Stimulated activated CD4-positive, alpha-beta T cell treated with anti-CD3 and anti-CD28 coated beads, TNF-alpha, amount 100 ng/mL, for 1 hour (primary cell): Measurements from ENCODE around the gene SIL1.
"Not testable (repeated sequence)": the region's sequence is repeated elsewhere in the genome, so short reads cannot be mapped to it uniquely, and the experiment has no call there.

Source experiments
- DNase-seq, 3 donors: peaks; one replicate each; pipeline ENCODE4 v3.0.0-alpha.2; 2020; ENCODE audit warnings: low read depth in 3 of 3, low spot score in 1 of 3

Gene SIL1

GRCh38 chr5:139113892-139114291 lies 84.3 kb downstream of the SIL1 start:
- no peak for DNase-seq

GRCh38 chr5:139112362-139112761 lies 85.8 kb downstream of the SIL1 start:
- not testable (repeated sequence) for DNase-seq

GRCh38 chr5:139110526-139111168 lies 87.5 kb downstream of the SIL1 start:
- no peak for DNase-seq

- DNase-seq: no peak
These were observed 89.9 kb downstream of the SIL1 start for GRCh38 chr5:139108063-139108824.

- no peak for DNase-seq
These were observed 92.5 kb downstream of the SIL1 start for GRCh38 chr5:139105621-139106071.

GRCh38 chr5:139104577-139105276 lies 93.4 kb downstream of the SIL1 start:
- DNase-seq: no peak

- no peak for DNase-seq
These were observed 94.4 kb downstream of the SIL1 start for GRCh38 chr5:139103762-139104161.

GRCh38 chr5:139100825-139101224 lies 97.3 kb downstream of the SIL1 start:
- no peak for DNase-seq

- DNase-seq: no peak
These were observed 103.7 kb downstream of the SIL1 start for GRCh38 chr5:139094154-139095131.

GRCh38 chr5:139092741-139093343 lies 105.3 kb downstream of the SIL1 start:
- DNase-seq: no peak

GRCh38 chr5:139091439-139092156 lies 106.6 kb downstream of the SIL1 start:
- DNase-seq: no peak

- no peak for DNase-seq
These were observed 107.6 kb downstream of the SIL1 start for GRCh38 chr5:139090581-139090980.

GRCh38 chr5:139088024-139088423 lies 110.1 kb downstream of the SIL1 start:
- no peak for DNase-seq

GRCh38 chr5:139082813-139083498 lies 115.2 kb downstream of the SIL1 start:
- no peak for DNase-seq

GRCh38 chr5:139079991-139080610 lies 118.1 kb downstream of the SIL1 start:
- no peak for DNase-seq

GRCh38 chr5:139079225-139079990 lies 118.8 kb downstream of the SIL1 start:
- DNase-seq: no peak

GRCh38 chr5:139078345-139078744 lies 119.8 kb downstream of the SIL1 start:
- no peak for DNase-seq

- no peak for DNase-seq
These were observed 120.3 kb downstream of the SIL1 start for GRCh38 chr5:139077899-139078298.
